Choroid plexus epithelial cell (primary cell): ENCODE measurements around the gene EXD3.

Source experiments
- DNase-seq: peaks from one replicate; pipeline ENCODE4 v3.0.0-alpha.2; 2010; ENCODE audit warnings: low read depth
- H3K4me3 ChIP-seq: 2 replicates; pipeline ENCODE4 v1.5.1; 2011; ENCODE audit warnings: low read depth, mild to moderate bottlenecking, control low read depth, low read length, moderate library complexity
- CTCF ChIP-seq: conservative IDR thresholded peaks from 2 replicates; pipeline ENCODE4 v1.5.1; 2011; ENCODE audit warnings: low read depth, mild to moderate bottlenecking, control low read depth, inconsistent platforms, low read length, moderate library complexity

The EXD3 gene

GRCh38 chr9:137275588-137276472 is 147.1 kb downstream of the EXD3 start:
- H3K4me3 ChIP-seq, result no peak overlapping the region
- no peak for TF ChIP-seq CTCF
- DNase-seq, result no peak

GRCh38 chr9:137275203-137275587 is 147.8 kb downstream of the EXD3 start:
- no peak overlapping the region for H3K4me3 ChIP-seq
- DNase-seq, result no peak
- no peak for TF ChIP-seq CTCF

- no peak for TF ChIP-seq CTCF
These were observed 149.2 kb downstream of the EXD3 start for GRCh38 chr9:137273611-137274320.

GRCh38 chr9:137273095-137273490 is 149.9 kb downstream of the EXD3 start:
- TF ChIP-seq CTCF, result no peak
- DNase-seq, result no peak
- H3K4me3 ChIP-seq, result no peak overlapping the region

More at GRCh38 chr9:137273611-137274320, 149.2 kb downstream of the EXD3 start:
- H3K4me3 ChIP-seq, result no peak overlapping the region
- DNase-seq, result no peak

- no peak for DNase-seq
- TF ChIP-seq CTCF, result no peak
- no peak overlapping the region for H3K4me3 ChIP-seq
These were observed 150.5 kb downstream of the EXD3 start for GRCh38 chr9:137272241-137273094.

- no peak overlapping the region for H3K4me3 ChIP-seq
- DNase-seq, result no peak
- TF ChIP-seq CTCF, result no peak
These were observed 151.3 kb downstream of the EXD3 start for GRCh38 chr9:137271696-137272076.
